D341Med (cell line): ENCODE data around the gene ETDA.
"Not testable (repeated sequence)": the region's sequence is repeated elsewhere in the genome, so short reads cannot be mapped to it uniquely, and the experiment has no call there.

Experiments used
- DNase-seq: peaks from one replicate; pipeline ENCODE4 v3.0.0; 2012; ENCODE audit warnings: low spot score

The ETDA gene

GRCh38 chrX:135252011-135252518 is at the start of gene ETDA:
ETDA (plus strand) TSS chrX:135252061; CDS start chrX:135253277, 1,216 bp downstream.
- DNase-seq: not testable (repeated sequence)

- DNase-seq: not testable (repeated sequence)
These were observed 45.4 kb upstream of the ETDA start for GRCh38 chrX:135206427-135206826.

GRCh38 chrX:135213200-135213844 is 38.5 kb upstream of the ETDA start:
- no peak for DNase-seq

GRCh38 chrX:135245989-135246388 is 5.9 kb upstream of the ETDA start:
- not testable (repeated sequence) for DNase-seq

GRCh38 chrX:135256087-135256684 is 4.3 kb downstream of the ETDA start:
- DNase-seq: not testable (repeated sequence)

- no peak for DNase-seq
These were observed 5.1 kb downstream of the ETDA start for GRCh38 chrX:135256923-135257322.

GRCh38 chrX:135257469-135257868 is 5.6 kb downstream of the ETDA start:
- no peak for DNase-seq

GRCh38 chrX:135260976-135261375 is 9.1 kb downstream of the ETDA start:
- DNase-seq: not testable (repeated sequence)

GRCh38 chrX:135263376-135263775 is 11.5 kb downstream of the ETDA start:
- DNase-seq: not testable (repeated sequence)

GRCh38 chrX:135264206-135264605 is 12.3 kb downstream of the ETDA start:
- DNase-seq: no peak

- no peak for DNase-seq
These were observed 21.3 kb downstream of the ETDA start for GRCh38 chrX:135273162-135273561.

GRCh38 chrX:135275973-135276372 is 24.1 kb downstream of the ETDA start:
- DNase-seq: no peak

- no peak for DNase-seq
These were observed 35.5 kb downstream of the ETDA start for GRCh38 chrX:135287266-135287823.

- DNase-seq: no peak
These were observed 43.5 kb downstream of the ETDA start for GRCh38 chrX:135295238-135295943.

GRCh38 chrX:135295944-135296305 is 44.1 kb downstream of the ETDA start:
- no peak for DNase-seq

GRCh38 chrX:135302269-135302873 is 50.5 kb downstream of the ETDA start:
- no peak for DNase-seq
